ENCODE data around the gene B3GNT7. TPM values are rescaled to one million over a fixed set of nuclear protein-coding genes. Genes with fewer than 3 reads are reported as not detected.

The B3GNT7 gene, protein sequence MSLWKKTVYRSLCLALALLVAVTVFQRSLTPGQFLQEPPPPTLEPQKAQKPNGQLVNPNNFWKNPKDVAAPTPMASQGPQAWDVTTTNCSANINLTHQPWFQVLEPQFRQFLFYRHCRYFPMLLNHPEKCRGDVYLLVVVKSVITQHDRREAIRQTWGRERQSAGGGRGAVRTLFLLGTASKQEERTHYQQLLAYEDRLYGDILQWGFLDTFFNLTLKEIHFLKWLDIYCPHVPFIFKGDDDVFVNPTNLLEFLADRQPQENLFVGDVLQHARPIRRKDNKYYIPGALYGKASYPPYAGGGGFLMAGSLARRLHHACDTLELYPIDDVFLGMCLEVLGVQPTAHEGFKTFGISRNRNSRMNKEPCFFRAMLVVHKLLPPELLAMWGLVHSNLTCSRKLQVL
- 0.09 TPM in 2 replicates for total RNA-seq

DNA sequence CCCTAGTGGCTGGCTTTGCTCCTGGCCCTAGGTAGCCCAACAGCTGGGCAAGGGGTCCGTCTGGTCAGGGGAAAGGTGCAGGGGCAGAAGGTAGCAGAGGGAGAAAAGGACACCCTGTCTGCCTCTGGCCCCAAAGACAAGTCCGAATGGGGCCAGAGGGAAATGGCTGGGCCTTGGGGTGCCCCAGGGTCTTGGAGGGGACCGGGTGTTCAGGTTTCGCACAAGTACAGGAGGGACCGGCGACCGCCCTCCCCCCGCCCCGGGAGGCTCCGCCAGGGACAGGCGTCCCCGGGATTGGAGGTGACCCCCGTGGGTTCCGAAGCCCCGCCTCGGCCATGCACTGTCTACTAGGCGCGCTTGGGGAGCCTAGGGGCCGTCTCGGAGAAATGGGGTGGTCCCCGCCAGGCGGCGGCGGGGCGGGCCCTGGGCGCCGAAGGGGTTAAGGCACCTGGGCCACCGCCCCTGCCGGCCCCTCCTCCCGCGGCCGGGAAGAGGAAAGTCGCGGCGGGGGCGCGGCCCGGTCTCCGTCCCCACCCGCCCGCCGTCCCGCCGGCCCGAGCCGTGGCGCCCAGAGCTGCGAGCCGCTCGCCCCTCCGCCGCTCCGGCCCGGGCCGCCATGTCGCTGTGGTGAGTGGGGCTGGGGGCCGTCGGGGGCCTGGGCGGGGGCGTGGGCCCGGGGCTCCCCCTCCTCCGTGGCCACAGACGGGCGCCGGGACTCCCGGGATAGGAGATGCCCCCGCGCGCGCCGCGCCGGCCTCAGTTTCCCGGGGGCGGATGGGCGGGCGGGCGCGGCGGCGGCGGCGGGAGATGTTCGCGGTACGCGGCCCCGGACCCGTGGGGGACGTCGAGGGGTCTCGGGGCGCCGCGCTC, at the start of gene B3GNT7:
TSS of gene B3GNT7 (plus strand) at position 523 of the 870 bp plus-strand sequence. CDS start at position 617, 94 bp downstream.

Other genes starting within 250 kb of the B3GNT7 start
- 19.6 and 26.1 TPM in 2 replicates for gene ARMC9, start 197.1 kb upstream of the B3GNT7 start, total RNA-seq
- gene NCL, start 68.8 kb downstream of the B3GNT7 start, total RNA-seq = 263 and 268 TPM in 2 replicates
- gene NMUR1, start 134.7 kb downstream of the B3GNT7 start, total RNA-seq = under 0.01 TPM in 1 of 2 replicates, not detected in the other
- gene TEX44, start 197.2 kb downstream of the B3GNT7 start, total RNA-seq = not detected in 2 replicates